PFSK-1 (cell line): ENCODE results near the gene STPG2.

Experiments used
- FOXP2 ChIP-seq: optimal IDR thresholded peaks from 2 replicates; pipeline ENCODE3; 2011; ENCODE audit warnings: borderline replicate concordance, control low read depth, inconsistent platforms; ENCODE audit not compliant: insufficient read depth; ENCODE audit errors: extremely low read length, extremely low read depth
- POLR2AphosphoS5 ChIP-seq: IDR thresholded peaks from 2 replicates; pipeline ENCODE4 v1.6.1; 2012; ENCODE audit warnings: low read depth, mild to moderate bottlenecking, control low read depth, low read length, moderate library complexity
- REST ChIP-seq, 2 experiments: IDR thresholded peaks; 2 replicates each; pipeline versions ENCODE4 v1.6.1 to v1.8.0; 2011 to 2012; ENCODE audit warnings: low read depth in 2 of 2, low read length in 2 of 2, control low read depth in 1 of 2, inconsistent platforms in 1 of 2, mild to moderate bottlenecking in 1 of 2, moderate library complexity in 1 of 2; ENCODE audit not compliant: insufficient read depth in 1 of 2
- SIN3A ChIP-seq: IDR thresholded peaks from 2 replicates; pipeline ENCODE4 v1.6.1; 2012; ENCODE audit warnings: mild to moderate bottlenecking, low read length, moderate library complexity, borderline replicate concordance; ENCODE audit not compliant: insufficient read depth
- TAF1 ChIP-seq: IDR thresholded peaks from 2 replicates; pipeline ENCODE4 v1.6.1; 2012; ENCODE audit warnings: low read length, control low read depth, borderline replicate concordance; ENCODE audit not compliant: insufficient read depth

Gene STPG2

GRCh38 chr4:97912156-97912555 lies 231.1 kb downstream of the STPG2 start:
- TF ChIP-seq REST (IDR thresholded peaks at IDR 0.05; ENCODE audit: insufficient read depth in 1 of 2, low read depth in 2 of 2, low read length in 2 of 2) (no peak), POLR2AphosphoS5 (no peak), TAF1 (no peak), SIN3A (no peak), FOXP2 (no peak)

DNA sequence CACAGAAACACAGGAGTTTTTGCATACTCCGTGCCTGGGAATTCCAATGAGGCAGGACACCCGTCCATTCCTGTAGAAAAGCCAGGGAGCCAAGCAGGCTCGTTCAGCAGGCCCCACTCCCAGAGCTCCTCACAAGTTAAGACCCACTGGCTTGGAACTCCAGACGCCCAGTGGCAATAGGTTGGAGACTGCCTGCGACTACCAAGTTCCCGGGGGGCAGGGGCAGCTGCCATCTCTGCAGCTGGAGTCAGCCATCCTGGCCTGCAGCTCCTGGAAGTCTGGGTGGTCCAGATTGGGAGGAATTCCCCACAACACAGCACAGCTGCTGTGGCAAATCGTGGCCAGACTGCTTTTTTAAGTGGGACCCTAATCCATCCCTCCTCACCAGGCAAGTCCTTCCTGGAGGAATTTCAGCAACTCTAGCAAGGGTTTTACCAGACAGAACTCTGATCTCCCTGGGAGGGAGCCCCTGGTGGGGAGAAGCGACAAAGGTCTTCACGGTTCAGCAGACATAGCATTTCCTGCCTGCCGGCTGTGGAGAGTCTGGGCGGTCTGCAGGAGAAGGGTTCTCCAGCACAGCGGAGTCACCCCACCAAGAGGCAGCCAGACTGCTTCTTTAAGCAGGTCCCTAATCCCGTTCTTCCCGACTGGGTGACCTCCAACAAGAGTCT lies 231.9 kb downstream of the STPG2 start:
- TF ChIP-seq REST (IDR thresholded peaks at IDR 0.05; ENCODE audit: insufficient read depth in 1 of 2, low read depth in 2 of 2, low read length in 2 of 2) (no peak), FOXP2 (no peak), TAF1 (no peak), SIN3A (no peak), POLR2AphosphoS5 (no peak)

- TF ChIP-seq FOXP2 = no peak
- TF ChIP-seq REST (IDR thresholded peaks at IDR 0.05; ENCODE audit: insufficient read depth in 1 of 2, low read depth in 2 of 2, low read length in 2 of 2) = no peak
- no peak for TF ChIP-seq SIN3A
- TF ChIP-seq POLR2AphosphoS5 = no peak
- TF ChIP-seq TAF1 = no peak
Measured at GRCh38 chr4:97910005-97910404, 233.3 kb downstream of the STPG2 start.

DNA sequence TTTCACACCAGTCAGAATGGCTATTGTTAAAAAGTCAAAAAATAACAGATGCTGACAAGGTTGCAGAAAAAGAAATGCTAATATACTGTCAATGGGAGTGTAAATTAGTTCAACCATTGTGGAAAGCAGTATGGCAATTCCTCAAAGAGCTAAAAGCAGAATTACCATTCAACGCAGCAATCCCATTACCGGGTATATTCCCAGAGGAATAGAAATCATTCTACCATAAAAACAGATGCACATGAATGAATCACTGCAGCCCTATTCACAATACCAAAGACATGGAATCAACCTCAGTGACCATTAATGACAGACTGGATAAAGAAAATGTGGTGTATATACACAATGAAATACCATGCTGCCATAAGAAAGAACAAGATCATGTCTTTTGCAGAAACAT lies 243.0 kb downstream of the STPG2 start:
- TF ChIP-seq FOXP2 (no peak), TAF1 (no peak)

- no peak for TF ChIP-seq POLR2AphosphoS5
- TF ChIP-seq SIN3A = no peak
- TF ChIP-seq REST (IDR thresholded peaks at IDR 0.05; ENCODE audit: insufficient read depth in 1 of 2, low read depth in 2 of 2, low read length in 2 of 2) = no peak
- TF ChIP-seq TAF1 = no peak
- no peak for TF ChIP-seq FOXP2
Measured at GRCh38 chr4:97892592-97893266, 250.5 kb downstream of the STPG2 start.
